Stimulated activated CD8-positive, alpha-beta memory T cell treated with anti-CD3 and anti-CD28 coated beads, Interleukin-4, amount 100 ng/mL, for 48 hours (primary cell): ENCODE results near the gene A3GALT2.

Source experiments
- DNase-seq: peaks from one replicate; pipeline ENCODE4 v3.0.0-alpha.2; 2020

The A3GALT2 gene

GRCh38 chr1:33320619-33321165 is at the start of gene A3GALT2:
Gene A3GALT2 (minus strand): TSS chr1:33321098. CDS start chr1:33321098, 0 bp downstream.
- DNase-seq = no peak

GRCh38 chr1:33370301-33370700 is 49.4 kb upstream of the A3GALT2 start:
- DNase-seq = no peak

GRCh38 chr1:33369764-33370163 is 48.9 kb upstream of the A3GALT2 start:
- DNase-seq = no peak

GRCh38 chr1:33369081-33369480 is 48.2 kb upstream of the A3GALT2 start:
- no peak for DNase-seq

- no peak for DNase-seq
Observed at GRCh38 chr1:33368431-33368830, 47.5 kb upstream of the A3GALT2 start.

- peak; percentile 93 for DNase-seq
Observed at GRCh38 chr1:33367485-33368405, 46.8 kb upstream of the A3GALT2 start.

- DNase-seq = no peak
Observed at GRCh38 chr1:33366762-33367484, 46.0 kb upstream of the A3GALT2 start.

- no peak for DNase-seq
Observed at GRCh38 chr1:33365560-33365997, 44.7 kb upstream of the A3GALT2 start.

GRCh38 chr1:33364565-33364918 is 43.6 kb upstream of the A3GALT2 start:
- no peak for DNase-seq

- no peak for DNase-seq
Observed at GRCh38 chr1:33363470-33363861, 42.6 kb upstream of the A3GALT2 start.

GRCh38 chr1:33363021-33363420 is 42.1 kb upstream of the A3GALT2 start:
- DNase-seq = no peak

- no peak for DNase-seq
Observed at GRCh38 chr1:33361532-33362235, 40.8 kb upstream of the A3GALT2 start.

GRCh38 chr1:33360367-33360766 is 39.5 kb upstream of the A3GALT2 start:
- no peak for DNase-seq

GRCh38 chr1:33359931-33360330 is 39.0 kb upstream of the A3GALT2 start:
- no peak for DNase-seq

- DNase-seq = no peak
Observed at GRCh38 chr1:33358795-33359503, 38.1 kb upstream of the A3GALT2 start.

- no peak for DNase-seq
Observed at GRCh38 chr1:33358114-33358794, 37.4 kb upstream of the A3GALT2 start.

GRCh38 chr1:33357099-33357498 is 36.2 kb upstream of the A3GALT2 start:
- no peak for DNase-seq

- DNase-seq = no peak
Observed at GRCh38 chr1:33354707-33355316, 33.9 kb upstream of the A3GALT2 start.

- no peak for DNase-seq
Observed at GRCh38 chr1:33353531-33353930, 32.6 kb upstream of the A3GALT2 start.

- DNase-seq = no peak
Observed at GRCh38 chr1:33351281-33351660, 30.4 kb upstream of the A3GALT2 start.

- no peak for DNase-seq
Observed at GRCh38 chr1:33350611-33351280, 29.8 kb upstream of the A3GALT2 start.
